ENCODE results near the gene UCK1. TPM values are rescaled to one million over a fixed set of nuclear protein-coding genes. Genes with fewer than 3 reads are reported as not detected.

Gene UCK1
- total and polyA plus RNA-seq, 2 of the 13 experiments (the other 11 are each of a cell fraction or from before 2014, with no cell fraction given) = 11.0 to 24.1 TPM

GRCh38 chr9:131530920-131531832, at the start of gene UCK1 (continued):
- TF ChIP-seq RARA (CRISPR knock-in tag; IDR thresholded peaks at IDR 0.05) = no peak
- no peak for TF ChIP-seq ZNF17 (CRISPR knock-in tag; IDR thresholded peaks at IDR 0.05)
- TF ChIP-seq HHEX (CRISPR knock-in tag; IDR thresholded peaks at IDR 0.05) = no peak
- TF ChIP-seq NR3C1 (CRISPR knock-in tag; IDR thresholded peaks at IDR 0.05) = no peak
- peak; percentile 67 for TF ChIP-seq PHF8 (CRISPR knock-in tag; IDR thresholded peaks at IDR 0.05)
- no peak for TF ChIP-seq HNRNPK (IDR thresholded peaks at IDR 0.05; ENCODE audit: low read depth, low read length, poor library complexity, severe bottlenecking)
- no peak for TF ChIP-seq ZNF577 (CRISPR knock-in tag; IDR thresholded peaks at IDR 0.05; ENCODE audit: borderline replicate concordance, low read depth)
- no peak for TF ChIP-seq ZNF205 (CRISPR knock-in tag; IDR thresholded peaks at IDR 0.05)
- no peak for TF ChIP-seq ZNF83 (CRISPR knock-in tag; IDR thresholded peaks at IDR 0.05; ENCODE audit: borderline replicate concordance)
- no peak for TF ChIP-seq ZNF34 (CRISPR knock-in tag; IDR thresholded peaks at IDR 0.05; ENCODE audit: borderline replicate concordance)
- TF ChIP-seq ZNF503 (CRISPR knock-in tag; IDR thresholded peaks at IDR 0.05) = no peak
- TF ChIP-seq IRF1 (CRISPR knock-in tag; IDR thresholded peaks at IDR 0.05; ENCODE audit: low read depth) = no peak
- peak; percentile 54; the same call in 1 of the 2 replicates for TF ChIP-seq POLR2G (IDR thresholded peaks at IDR 0.05; ENCODE audit: low read depth, low read length)
- 0 out of 2 replicates have a peak, but pooled peaks have one; percentile 21 for TF ChIP-seq KAT8 (CRISPR knock-in tag; IDR thresholded peaks at IDR 0.05)
- no peak for TF ChIP-seq RFXANK (CRISPR knock-in tag; IDR thresholded peaks at IDR 0.05)
- no peak for TF ChIP-seq ZNF292 (CRISPR knock-in tag; IDR thresholded peaks at IDR 0.05; ENCODE audit: borderline replicate concordance, low read depth)
- TF ChIP-seq ZFP91 (CRISPR knock-in tag; IDR thresholded peaks at IDR 0.05; ENCODE audit: borderline replicate concordance) = peak; percentile 69; the same call in 1 of the 2 replicates
- TF ChIP-seq ZNF343 (CRISPR knock-in tag; IDR thresholded peaks at IDR 0.05) = no peak
- no peak for TF ChIP-seq ZNF335 (CRISPR knock-in tag; IDR thresholded peaks at IDR 0.05)
- TF ChIP-seq THAP7 (CRISPR knock-in tag; IDR thresholded peaks at IDR 0.05) = no peak
- TF ChIP-seq ZNF720 (CRISPR knock-in tag; IDR thresholded peaks at IDR 0.05) = no peak
- no peak for TF ChIP-seq KDM3A (CRISPR knock-in tag; IDR thresholded peaks at IDR 0.05; ENCODE audit: low read depth)
- no peak for TF ChIP-seq ZNF260 (CRISPR knock-in tag; IDR thresholded peaks at IDR 0.05; ENCODE audit: borderline replicate concordance, low read depth)
- TF ChIP-seq ZNF772 (CRISPR knock-in tag; IDR thresholded peaks at IDR 0.05) = peak; percentile 66; the same call in 1 of the 2 replicates
- no peak for TF ChIP-seq NCOA5 (CRISPR knock-in tag; IDR thresholded peaks at IDR 0.05)
- no peak for TF ChIP-seq ZNF780A (CRISPR knock-in tag; IDR thresholded peaks at IDR 0.05)
- 0 out of 2 replicates have a peak, but pooled peaks have one; percentile 27 for TF ChIP-seq ESRRA (CRISPR knock-in tag; IDR thresholded peaks at IDR 0.05; ENCODE audit: low read depth)

All from HepG2 (cell line).